Left colon (tissue), 2 donors: ENCODE measurements around the gene ST6GALNAC4. TPM values are rescaled to one million over a fixed set of nuclear protein-coding genes. Genes with fewer than 3 reads are reported as not detected.

Experiments
- ATAC-seq: fragments of 200-7000 bp; cut with Tn5 transposase; one replicate; pipeline ENCODE4 v1.9.1; 2020; ENCODE audit warnings: mild to moderate bottlenecking, moderate library complexity
- DNase-seq, 2 donors: peaks; one replicate each; pipeline ENCODE4 v3.0.0-alpha.2; 2020
- intact Hi-C, 2 donors: fragments of 100-400 bp; cut with DNase I in 1 of 2; cut with micrococcal nuclease in 1 of 2; formaldehyde crosslinking; loops; one replicate each; pipeline versions ENCODE4 v1.11.2 to v1.14.0; 2022; cut with DNase I, micrococcal nuclease
- total RNA-seq, 2 donors: library from RNA; stranded (reverse); fragmentation: NEBNext Ultra II Directional; extraction: Animal tissue kit (Norgen Biotek cat#: 25700); gene quantifications; one replicate each; pipeline ENCODE4 v1.2.1, GENCODE V29; 2021
- donor health status: DM: no; HTN: no; CAD: no.
- donor health status: DM: yes; HTN: yes; CAD: no.

The ST6GALNAC4 gene
- total RNA-seq, 2 donors from 2014 or later: 37.5 to 46.9 TPM

DNA sequence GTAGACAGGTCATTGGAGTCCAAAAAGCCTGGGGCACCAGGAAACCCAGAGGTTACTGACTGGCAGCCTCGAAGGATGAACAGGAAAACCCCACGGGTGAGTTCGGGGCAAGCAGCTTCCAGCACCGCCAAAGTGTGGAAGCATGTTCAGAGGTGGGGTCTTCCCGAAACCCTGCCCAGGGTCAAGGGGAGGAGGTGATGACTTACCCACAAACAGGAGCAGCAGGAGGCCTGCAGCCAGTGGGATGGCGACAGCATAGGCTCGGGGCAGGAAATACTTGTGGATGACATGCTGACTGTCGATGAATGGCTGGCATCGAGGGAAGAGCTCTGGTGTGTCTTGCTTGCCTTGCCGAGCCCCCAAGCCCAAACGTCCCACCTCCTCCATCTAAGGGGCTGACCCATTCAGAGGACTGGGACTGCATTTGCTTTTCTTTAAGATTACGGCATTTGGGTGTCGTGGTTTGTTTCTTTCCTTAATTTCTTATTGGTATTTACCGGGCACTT is 19.6 kb upstream of the ST6GALNAC4 start:
- ATAC-seq (no peak), DNase-seq (no peak)
- intact Hi-C loops: no loop called here

DNA sequence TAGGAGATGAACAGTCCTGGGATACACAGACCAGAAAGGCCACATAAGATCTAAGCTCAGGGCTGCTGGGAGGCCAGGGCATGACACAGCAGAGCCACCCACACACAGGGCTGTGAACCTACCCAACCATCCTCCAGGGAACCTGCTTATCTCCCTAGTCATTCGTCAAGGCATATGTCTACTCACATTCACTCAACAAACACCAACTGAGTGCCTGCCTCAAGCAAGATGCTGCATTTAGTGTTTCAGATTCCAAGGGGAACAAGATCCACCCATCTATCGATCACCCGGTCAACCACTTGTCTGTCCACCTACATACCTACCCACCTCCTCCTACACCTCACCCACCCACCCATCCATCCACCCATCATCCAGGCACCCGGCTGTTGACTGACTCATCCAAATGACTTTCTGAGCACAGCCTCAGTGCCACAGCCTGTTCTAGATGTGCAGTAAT is 19.0 kb upstream of the ST6GALNAC4 start:
- DNase-seq: no peak
- intact Hi-C loops: no loop called here
- ATAC-seq: no peak

DNA sequence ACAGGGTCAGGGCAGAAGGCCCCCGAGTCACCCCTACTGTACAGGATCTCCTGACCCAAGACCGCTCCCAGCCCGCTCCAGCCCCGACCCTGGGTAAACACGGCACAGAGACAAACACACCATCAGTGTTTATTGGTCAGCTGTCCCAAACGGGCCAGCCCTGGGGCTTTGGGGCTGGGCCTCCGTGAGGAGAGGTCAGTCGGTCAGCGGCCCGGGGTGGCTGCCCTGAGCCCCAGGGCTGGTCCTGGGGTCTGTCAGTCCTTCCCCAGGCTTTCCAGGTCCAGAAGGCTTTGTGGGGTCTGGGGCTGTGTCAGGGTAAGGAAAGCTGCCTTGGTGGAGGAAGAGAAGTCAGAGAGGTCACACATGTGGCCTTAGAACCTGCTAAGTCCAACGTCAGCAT is 18.1 kb upstream of the ST6GALNAC4 start:
- intact Hi-C loops: no loop called here
- DNase-seq (no peak), ATAC-seq (no peak)

DNA sequence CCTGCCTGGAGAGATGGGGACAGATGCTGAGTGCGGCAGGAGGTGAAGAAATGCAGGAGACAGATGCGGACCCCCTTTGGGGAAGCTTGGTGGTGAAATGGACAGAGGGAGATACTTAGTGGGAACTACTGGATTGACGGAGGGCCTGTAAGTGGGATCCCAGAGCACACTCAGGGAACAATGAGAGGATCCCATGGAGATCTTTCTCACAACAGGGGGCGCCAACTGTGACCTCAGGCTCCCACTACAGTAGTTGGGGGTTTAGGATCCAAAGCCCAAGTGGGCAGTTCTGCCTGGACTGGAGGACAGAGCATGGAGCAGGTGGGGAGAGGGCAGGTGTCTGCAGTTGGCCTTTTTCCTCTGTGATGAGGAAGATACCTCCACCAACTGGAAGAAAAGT is 17.4 kb upstream of the ST6GALNAC4 start:
- intact Hi-C loops: no loop called here
- no peak for ATAC-seq
- no peak for DNase-seq

DNA sequence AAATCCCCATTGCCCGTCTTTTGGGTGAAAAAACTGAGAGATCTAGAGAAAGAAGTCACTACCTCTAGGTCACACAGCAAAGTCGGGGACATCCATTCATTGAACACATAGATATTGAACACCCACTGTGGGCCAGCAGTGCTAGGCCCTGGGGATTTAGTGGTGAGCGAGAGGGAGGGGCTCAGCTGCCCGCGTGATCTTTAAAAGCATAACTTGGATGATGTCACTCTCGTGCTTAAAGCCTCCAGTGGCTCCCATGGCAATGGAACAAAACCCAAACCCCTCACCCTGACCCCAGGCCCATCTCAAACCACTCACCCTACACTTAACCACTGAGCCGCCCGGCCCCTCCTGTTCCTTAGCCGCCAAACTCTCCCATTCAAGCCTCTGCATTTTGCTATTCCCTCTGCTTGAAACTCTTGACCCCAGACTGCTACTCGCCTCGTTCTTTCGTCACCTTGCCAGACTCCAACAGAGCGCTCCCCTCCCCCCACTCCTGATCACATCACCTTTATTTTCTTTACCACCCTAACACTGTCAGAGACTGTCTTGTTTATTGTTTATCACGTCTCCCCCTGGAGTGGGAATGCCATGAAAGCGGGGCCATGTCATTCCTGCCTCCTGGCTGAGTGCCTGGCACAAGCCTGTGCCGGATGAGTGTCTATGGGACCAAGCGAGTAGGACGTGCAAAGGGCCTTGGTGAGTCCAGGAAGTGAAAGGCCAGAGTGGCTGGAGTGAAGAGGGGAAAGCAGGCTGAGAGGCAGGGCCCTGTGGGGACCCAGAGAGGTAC is 14.4 kb upstream of the ST6GALNAC4 start:
- ATAC-seq (no peak), DNase-seq (no peak)
- intact Hi-C loops: no loop called here

DNA sequence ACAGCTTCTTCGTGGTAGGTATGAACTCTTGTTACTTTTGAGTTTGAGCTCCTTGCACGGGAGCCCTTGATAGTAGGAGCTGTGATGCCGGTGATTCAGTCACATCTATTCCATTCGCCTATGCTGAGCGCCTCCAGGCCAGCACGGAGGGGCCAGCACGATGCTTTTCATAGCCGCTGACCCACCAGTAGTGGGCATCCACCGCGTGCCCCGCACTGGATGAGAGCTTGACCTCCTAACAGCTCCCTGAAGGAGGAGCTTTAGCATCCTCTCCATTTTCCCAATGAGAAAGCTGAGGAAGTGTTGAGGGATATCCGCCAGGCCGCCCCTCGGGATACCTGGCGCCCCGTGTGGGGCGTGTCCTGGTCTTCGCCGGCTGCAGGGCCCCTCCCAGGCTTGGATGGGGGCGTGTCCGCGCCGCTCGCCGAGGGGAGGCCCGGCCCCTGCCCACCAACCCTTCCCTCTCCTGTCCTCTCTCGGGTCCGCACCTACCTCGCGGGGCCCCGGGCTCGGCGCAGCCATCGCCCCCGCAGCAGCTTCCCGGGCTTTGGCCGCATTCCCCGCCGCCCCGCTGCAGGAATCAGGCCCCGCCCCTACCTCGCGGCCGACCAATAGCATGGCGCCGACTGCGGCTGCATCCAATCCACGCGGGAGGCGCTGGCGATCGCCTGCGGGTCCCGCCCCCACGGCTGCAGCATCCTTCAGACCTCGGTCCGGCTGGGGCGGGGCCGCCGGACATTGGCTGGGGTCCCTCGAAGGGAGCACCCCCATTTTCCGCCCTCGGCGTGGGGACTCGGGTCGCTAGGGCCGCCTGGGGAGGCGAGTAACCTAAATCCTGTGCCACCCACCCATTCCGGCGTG is 13.6 kb upstream of the ST6GALNAC4 start, which contains the start of gene PIP5KL1:
Gene PIP5KL1, minus strand, starts transcription at position 547 of the 861 bp plus-strand sequence. Its CDS starts 25 bp downstream, at position 522.
- ATAC-seq (peak; percentile 63), DNase-seq (peak; percentile 72 to 82)
- intact Hi-C loops: no loop called here

DNA sequence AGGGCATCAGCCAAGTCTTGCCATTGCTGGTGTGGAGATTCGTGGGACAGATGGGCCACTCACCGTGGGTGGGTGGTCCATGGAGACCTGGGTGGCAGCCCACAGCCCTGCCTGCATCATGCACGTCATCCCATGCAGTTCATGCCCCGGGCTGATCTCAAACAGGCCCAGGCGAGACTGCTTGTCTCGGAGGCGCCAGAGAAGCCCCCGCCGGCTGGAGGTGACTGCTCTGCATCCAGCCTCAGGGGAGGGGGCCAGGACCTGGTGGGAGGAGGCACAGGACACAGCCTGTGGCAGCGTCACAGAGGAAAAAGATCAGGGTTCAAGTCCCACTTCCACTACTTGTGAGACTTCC is 12.8 kb upstream of the ST6GALNAC4 start:
- intact Hi-C loops: loop anchor here in 1 of 2 donors (10.0 kb wide), 1 partner anchor 335 kb away; no protein-coding TSS in a partner anchor
- no peak for DNase-seq
- ATAC-seq: no peak

DNA sequence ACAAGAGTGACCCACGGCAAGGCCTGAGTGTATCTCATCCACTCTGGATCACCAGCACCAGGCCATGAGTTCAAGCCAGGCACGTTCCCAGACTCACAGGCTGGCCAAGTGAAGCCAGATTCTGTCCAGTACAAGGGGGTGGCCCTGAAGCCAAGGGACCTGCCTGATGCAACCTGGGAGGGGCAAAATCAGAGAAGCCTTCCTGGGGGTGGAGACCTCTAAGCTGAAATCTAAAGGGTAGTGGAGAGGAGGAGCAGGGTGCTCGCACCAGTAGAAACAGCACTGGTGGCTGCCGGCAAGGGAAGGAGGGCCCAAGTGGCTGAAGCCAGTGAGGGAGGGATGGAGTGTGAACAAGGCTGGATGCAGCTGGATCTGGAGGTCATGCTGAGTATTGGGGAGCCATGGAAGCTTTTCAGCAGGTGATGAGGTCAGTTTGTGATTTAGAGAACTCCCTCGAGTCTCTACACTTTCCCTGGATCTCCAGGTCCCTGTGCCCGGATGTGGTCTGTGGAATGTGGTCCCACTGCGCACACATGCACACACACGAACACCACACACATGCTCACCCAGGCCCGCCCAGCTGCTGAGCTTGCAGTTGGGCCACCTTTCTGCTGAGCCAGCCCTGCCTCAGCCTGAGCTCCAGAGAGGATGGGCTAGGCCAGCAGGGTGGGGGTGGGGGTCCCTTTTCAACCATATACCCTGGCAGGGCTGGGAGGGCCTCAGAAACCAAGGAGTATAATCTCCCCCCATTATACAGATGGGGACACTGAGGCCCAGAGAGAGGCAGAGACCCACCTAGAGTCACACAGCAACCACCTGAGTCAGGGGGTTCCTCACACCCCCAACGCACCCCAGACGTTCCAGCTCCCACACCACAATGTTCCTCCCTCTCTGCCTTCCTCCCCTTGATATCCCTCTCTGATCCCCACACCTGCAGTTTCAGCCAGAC is 12.1 kb upstream of the ST6GALNAC4 start:
- DNase-seq (no peak), ATAC-seq (no peak)
- intact Hi-C loops: loop anchor here in 1 of 2 donors (10.0 kb wide), 1 partner anchor 334 kb away; no protein-coding TSS in a partner anchor

DNA sequence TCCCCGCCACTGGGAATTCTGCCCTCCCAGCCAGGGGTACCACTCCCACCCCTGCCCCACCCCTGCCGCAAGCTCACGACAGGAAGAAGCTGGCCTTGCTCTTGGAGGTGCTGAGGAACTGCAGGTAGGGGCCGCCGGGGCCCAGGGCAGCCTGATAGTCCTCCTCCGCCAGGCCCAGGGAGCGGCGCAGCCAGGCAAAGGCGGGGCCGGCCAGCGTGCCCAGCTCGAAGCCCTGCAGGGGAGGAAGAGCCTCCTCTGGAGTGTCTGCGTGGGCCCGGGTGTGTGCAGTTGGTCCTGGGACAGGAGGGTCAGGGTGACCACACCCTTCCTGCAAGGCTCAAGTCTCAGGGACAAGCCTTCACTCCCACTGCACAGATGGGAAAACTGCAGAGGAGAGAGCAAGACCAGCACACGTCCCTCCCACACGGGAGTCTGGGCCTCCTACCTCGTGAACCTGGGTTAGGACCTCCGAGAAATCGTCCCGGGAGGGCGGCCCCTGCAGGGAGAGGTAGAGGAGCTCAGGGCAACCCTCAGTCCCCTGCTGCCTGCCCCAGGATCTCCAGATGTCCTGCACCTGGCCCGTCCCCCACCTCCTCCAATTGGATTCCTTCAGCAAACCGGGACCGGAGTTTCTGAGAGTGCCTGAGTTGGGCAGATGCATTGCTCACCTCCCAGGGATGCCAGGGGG is 11.3 kb upstream of the ST6GALNAC4 start:
- ATAC-seq: peak; percentile 61
- intact Hi-C loops: loop anchor here in 1 of 2 donors (10.0 kb wide), 1 partner anchor 333 kb away; no protein-coding TSS in a partner anchor

DNA sequence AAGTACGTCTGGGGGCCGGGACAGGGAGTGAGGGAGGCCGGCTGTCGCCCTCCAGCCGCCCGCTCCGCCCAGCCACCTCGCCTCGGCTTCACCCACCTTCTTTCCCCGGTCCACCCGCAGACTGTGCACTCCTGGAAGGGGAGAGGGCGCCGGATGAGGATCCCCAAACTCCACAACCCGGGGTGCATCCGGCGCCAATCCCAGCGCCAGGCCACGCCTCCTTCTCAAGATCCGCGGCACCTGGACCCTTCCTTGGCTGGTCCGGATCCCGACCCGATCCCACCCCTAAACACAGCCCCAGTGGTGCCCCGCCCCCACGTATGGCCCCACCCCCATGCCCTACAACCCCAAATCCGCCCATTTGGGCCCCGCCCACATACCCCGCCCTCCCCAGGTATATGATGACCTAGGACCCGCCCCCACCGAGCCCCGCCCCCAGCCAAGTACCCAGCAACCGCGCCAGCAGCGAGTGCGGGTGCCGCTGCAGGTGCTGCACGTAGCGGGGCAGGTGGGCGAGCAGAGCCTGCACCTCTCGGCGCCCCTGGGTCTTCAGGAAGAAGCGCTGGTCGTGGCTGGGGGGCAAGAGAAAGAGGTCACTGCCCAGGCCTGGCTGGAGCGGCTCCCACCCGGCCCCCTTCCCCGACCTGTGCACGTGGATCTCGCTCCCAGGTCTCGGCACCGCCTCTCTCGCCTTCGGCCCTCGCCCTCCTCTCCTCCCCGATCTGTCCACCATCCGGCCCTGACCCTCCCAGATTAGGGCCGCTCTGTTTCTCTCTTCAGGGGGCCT is 10.6 kb upstream of the ST6GALNAC4 start:
- intact Hi-C loops: loop anchor here in 1 of 2 donors (10.0 kb wide), 1 partner anchor 333 kb away; no protein-coding TSS in a partner anchor
- peak; percentile 78 to 90 for DNase-seq

More for the DNA sequence above, 11.3 kb upstream of the ST6GALNAC4 start:
- no peak for DNase-seq

DNA sequence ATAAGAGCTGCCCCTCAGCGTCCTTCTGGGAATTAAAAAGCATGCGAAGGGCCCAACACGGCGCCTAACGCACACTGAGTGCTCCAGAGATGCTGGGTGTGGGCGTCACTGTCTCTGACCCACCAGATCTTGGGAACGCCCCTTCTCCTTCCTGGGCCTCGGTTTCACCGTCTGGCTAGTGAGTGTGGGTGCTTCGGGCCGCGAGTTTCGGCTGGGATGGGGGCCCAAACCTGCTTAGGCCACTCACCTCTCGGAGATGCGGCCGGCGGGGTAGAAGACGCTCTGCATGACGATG is 10.0 kb upstream of the ST6GALNAC4 start:
- intact Hi-C loops: loop anchor here in 1 of 2 donors (10.0 kb wide), 1 partner anchor 332 kb away; no protein-coding TSS in a partner anchor
- ATAC-seq (no peak), DNase-seq (no peak)

More for the DNA sequence above, 10.6 kb upstream of the ST6GALNAC4 start:
- peak; percentile 74 for ATAC-seq

DNA sequence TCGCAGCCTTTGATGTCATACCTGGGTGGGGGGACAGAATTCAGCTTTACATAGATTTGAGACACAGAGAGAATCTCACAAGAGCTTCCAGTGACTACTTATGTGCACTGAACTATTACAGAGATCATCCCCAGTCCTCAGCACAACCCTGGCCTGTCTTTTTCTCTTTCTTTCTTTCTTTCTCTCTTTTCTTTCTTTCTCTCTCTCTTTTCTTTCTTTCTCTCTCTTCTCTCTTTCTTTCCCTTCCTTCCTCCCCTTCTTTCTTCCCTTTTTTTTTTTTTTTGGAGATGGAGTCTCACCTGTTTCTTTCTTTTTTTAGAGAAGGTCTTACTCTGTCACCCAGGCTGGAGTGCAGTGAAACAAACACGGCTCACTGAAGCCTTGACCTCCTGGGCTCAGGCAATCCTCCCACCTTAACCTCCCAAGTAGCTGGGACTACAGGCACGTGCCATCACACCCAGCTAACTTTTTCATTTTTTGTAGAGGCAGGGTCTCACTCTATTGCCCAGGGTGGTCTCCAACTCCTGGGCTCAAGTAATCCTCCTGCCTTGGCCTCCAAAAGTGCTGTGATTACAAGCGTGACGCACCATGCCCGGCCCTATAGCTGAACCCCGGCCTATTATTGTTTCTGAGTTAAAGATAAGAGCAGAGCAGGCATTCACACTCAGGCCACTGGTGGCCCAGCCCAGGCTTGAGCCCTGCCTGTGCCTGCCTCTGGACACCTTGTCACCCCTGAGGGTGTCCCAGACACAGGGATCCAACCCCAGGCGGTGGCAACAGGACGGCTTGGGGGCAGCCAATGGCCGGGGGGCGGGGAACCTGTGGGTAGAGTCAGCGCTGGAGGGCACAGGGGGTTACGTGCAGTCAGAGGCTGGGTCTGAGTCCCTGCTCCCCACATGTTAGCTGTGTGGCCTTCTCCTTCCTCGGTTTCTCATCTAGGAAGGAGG is 9.4 kb upstream of the ST6GALNAC4 start:
- DNase-seq: no peak
- ATAC-seq: no peak
- intact Hi-C loops: loop anchor here in 1 of 2 donors (10.0 kb wide), 1 partner anchor 331 kb away; no protein-coding TSS in a partner anchor

DNA sequence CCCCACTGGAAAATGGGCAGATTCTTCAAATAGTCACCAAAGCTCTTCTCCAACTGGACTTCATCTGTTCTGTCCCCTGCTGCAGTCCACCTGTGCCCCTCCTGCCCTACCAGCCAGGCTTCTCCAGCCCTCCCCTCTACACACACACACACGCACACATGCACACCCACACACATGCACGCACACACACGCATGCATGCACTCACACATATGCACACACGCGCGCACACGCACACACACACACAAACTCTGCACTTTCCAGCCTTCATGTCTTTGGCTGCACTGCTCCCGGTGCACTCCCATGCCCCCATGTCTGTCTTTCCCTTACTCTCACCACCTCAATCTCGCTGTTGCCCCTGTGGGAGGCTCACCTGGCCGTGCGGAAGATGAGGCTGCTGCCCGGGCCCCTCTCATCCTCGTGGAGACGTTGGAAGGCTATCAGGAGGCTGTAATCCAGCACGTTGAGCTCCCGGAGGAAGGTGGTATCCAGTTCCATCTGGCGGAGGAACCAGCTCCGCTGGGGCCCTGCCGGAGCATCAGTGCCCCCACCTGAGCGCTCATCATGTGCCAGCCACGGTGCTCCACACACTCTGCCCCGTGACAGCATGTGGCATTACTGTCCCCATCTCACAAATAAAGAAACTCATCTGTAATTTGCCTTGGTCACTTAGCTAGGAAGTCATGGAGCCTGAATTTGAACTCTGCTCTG is 8.0 kb upstream of the ST6GALNAC4 start:
- DNase-seq: no peak
- no peak for ATAC-seq
- intact Hi-C loops: loop anchor here in 1 of 2 donors (10.0 kb wide), 1 partner anchor 330 kb away; no protein-coding TSS in a partner anchor

DNA sequence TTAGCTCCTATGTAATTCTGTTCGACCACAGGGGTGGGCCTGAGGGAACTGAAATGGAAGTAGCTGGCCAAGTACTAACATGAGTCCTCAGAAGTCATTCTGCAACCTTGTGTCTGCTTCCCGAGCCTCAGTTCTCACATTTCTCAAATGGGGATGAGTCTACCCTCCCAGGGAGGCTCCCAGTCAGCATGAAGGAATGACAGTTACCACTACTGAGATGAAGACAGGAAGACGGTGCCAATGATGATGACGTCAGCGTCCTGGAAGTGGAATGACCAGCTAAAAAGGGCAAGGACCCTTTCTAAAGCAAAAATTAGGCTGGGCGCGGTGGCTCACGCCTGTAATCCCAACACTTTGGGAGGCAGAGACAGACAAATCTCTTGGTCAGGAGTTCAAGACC is 6.9 kb upstream of the ST6GALNAC4 start:
- intact Hi-C loops: loop anchor here in 1 of 2 donors (10.0 kb wide), 1 partner anchor 329 kb away; no protein-coding TSS in a partner anchor
- ATAC-seq (no peak), DNase-seq (no peak)

DNA sequence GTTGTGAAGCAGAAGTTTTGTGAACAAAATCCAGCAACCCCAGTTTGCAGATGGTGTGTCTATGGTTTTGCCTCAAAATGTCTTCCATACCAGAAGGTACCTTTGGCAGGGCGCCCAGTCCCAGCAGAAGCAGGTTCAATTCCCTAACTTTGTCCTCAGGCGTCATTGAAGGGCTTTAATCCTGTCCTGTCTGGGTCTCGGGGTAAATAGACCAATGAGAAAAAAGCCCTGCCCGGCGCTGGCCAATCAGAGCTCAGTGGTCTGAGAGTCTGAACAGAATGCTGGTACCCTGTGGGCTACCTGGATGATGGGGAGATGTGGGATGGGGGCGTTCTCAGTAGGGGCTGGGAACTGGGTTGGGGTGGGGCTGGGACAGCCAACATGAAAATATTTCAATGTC is 6.2 kb upstream of the ST6GALNAC4 start:
- no peak for DNase-seq
- intact Hi-C loops: loop anchor here in 1 of 2 donors (10.0 kb wide), 1 partner anchor 328 kb away; no protein-coding TSS in a partner anchor
- no peak for ATAC-seq
